GM23338 (cell line): ENCODE results near the gene SAFB2. TPM values are rescaled to one million over a fixed set of nuclear protein-coding genes. Genes with fewer than 3 reads are reported as not detected.

Experiments
- ATAC-seq: fragments of 200-7000 bp; cut with Tn5 transposase; 3 replicates; pipeline ENCODE4 v1.9.1; 2020
- DNase-seq: peaks from one replicate; pipeline ENCODE4 v3.0.0-alpha.2; 2015; ENCODE audit warnings: low spot score
- H2AFZ ChIP-seq: fragments of 200-600 bp; sonication (generic); 2 replicates; pipeline ENCODE4 v1.8.0; 2016; ENCODE audit warnings: antibody characterized with exemption, mild to moderate bottlenecking, moderate library complexity
- H3F3A ChIP-seq: fragments of 200-600 bp; sonication (generic); replicated peaks from 2 replicates; pipeline ENCODE4 v1.8.0; 2017; ENCODE audit warnings: antibody characterized with exemption, mixed run types, low read depth
- H3K27ac ChIP-seq: fragments of 200-600 bp; sonication (generic); 2 replicates; pipeline ENCODE4 v1.6.1; 2016; ENCODE audit warnings: low read depth
- H3K27me3 ChIP-seq: fragments of 200-600 bp; sonication (generic); 2 replicates; pipeline ENCODE4 v1.8.0; 2016; ENCODE audit warnings: mild to moderate bottlenecking, mixed run types, moderate library complexity; ENCODE audit not compliant: insufficient read depth
- H3K36me3 ChIP-seq: fragments of 200-600 bp; sonication (generic); 2 replicates; pipeline ENCODE4 v1.8.0; 2016; ENCODE audit warnings: mild to moderate bottlenecking; ENCODE audit not compliant: insufficient read depth
- H3K4me1 ChIP-seq: fragments of 200-600 bp; sonication (generic); 2 replicates; pipeline ENCODE4 v1.8.0; 2016; ENCODE audit warnings: mild to moderate bottlenecking, moderate library complexity; ENCODE audit not compliant: insufficient read depth
- H3K4me2 ChIP-seq: fragments of 200-600 bp; sonication (generic); 2 replicates; pipeline ENCODE4 v1.7.1; 2017; ENCODE audit warnings: mixed run types
- H3K4me3 ChIP-seq: fragments of 200-600 bp; sonication (generic); 2 replicates; pipeline ENCODE4 v1.6.1; 2016; ENCODE audit warnings: mixed run types
- H3K79me2 ChIP-seq: fragments of 200-600 bp; sonication (generic); replicated peaks from 2 replicates; pipeline ENCODE4 v1.8.0; 2017; ENCODE audit warnings: mild to moderate bottlenecking; ENCODE audit not compliant: insufficient read depth
- H3K9me2 ChIP-seq: fragments of 200-600 bp; sonication (generic); 2 replicates; pipeline ENCODE4 v1.8.0; 2017; ENCODE audit not compliant: insufficient read depth
- H4K20me1 ChIP-seq: fragments of 200-600 bp; sonication (generic); replicated peaks from 2 replicates; pipeline ENCODE4 v1.8.0; 2017; ENCODE audit warnings: mild to moderate bottlenecking; ENCODE audit not compliant: insufficient read depth
- H3K27ac Mint-ChIP-seq: 2 replicates; pipeline ENCODE4 v1.8.0; 2020; ENCODE audit warnings: inconsistent platforms, mild to moderate bottlenecking, moderate library complexity, mixed read lengths
- H3K27me3 Mint-ChIP-seq: 3 replicates; pipeline ENCODE4 v1.8.0; 2022; ENCODE audit warnings: low read depth, mild to moderate bottlenecking, moderate library complexity, mixed read lengths, inconsistent platforms; ENCODE audit not compliant: insufficient read depth, poor library complexity
- H3K36me3 Mint-ChIP-seq: 3 replicates; pipeline ENCODE4 v1.8.0; 2021; ENCODE audit warnings: low read depth, mild to moderate bottlenecking, inconsistent platforms, moderate library complexity, mixed read lengths
- H3K4me1 Mint-ChIP-seq: 3 replicates; pipeline ENCODE4 v1.8.0; 2020; ENCODE audit warnings: mild to moderate bottlenecking, inconsistent platforms, mixed read lengths
- H3K4me3 Mint-ChIP-seq: 3 replicates; pipeline ENCODE4 v1.8.0; 2021; ENCODE audit warnings: moderate library complexity, mild to moderate bottlenecking, inconsistent platforms, mixed read lengths
- H3K9me3 Mint-ChIP-seq: 3 replicates; pipeline ENCODE4 v1.8.0; 2020; ENCODE audit warnings: moderate library complexity, mild to moderate bottlenecking, inconsistent platforms, mixed read lengths
- CREB1 ChIP-seq: fragments of 250-450 bp; sonication (Bioruptor Pico); IDR thresholded peaks from 2 replicates; pipeline ENCODE4 v1.5.0; 2020; ENCODE audit warnings: low read depth, mild to moderate bottlenecking, moderate library complexity
- NANOG ChIP-seq: IDR thresholded peaks from 2 replicates; pipeline ENCODE4 v1.6.1; 2016; ENCODE audit warnings: antibody characterized with exemption, borderline replicate concordance
- POLR2AphosphoS5 ChIP-seq: IDR thresholded peaks from 2 replicates; pipeline ENCODE4 v1.6.1; 2016; ENCODE audit warnings: antibody characterized with exemption, low read depth
- STAT1 ChIP-seq: IDR thresholded peaks from one replicate; pipeline ENCODE4 v1.6.1; 2016; ENCODE audit warnings: antibody characterized with exemption; ENCODE audit not compliant: unreplicated experiment
- ZNF114 ChIP-seq: fragments of 250-450 bp; sonication (Bioruptor Pico); IDR thresholded peaks from 2 replicates; pipeline ENCODE4 v1.5.0; 2020; ENCODE audit warnings: mild to moderate bottlenecking, moderate library complexity
- long read RNA-seq: library from polyadenylated mRNA; unstranded; transcript quantifications from one replicate; pipeline ENCODE4 v2.0.0, GENCODE V29; 2020; ENCODE audit not compliant: unreplicated experiment
- polyA plus RNA-seq: library from polyadenylated mRNA; unstranded; fragments of >200 nt; fragmentation: Nextera tagmentation; extraction: Ambion mirVana; gene quantifications from 2 replicates; pipeline ENCODE4 v1.2.1, GENCODE V29; 2016
- total RNA-seq: library from RNA; depleted of rRNA; stranded (reverse); fragments of >200 nt; shearing (Covaris generic); gene quantifications from 2 replicates; pipeline ENCODE4 v1.2.3, GENCODE V29; 2014; rRNA removed
- TF ChIP-seq, protein P1 (sequence below): IDR thresholded peaks from 2 replicates; pipeline ENCODE4 v1.6.1; 2016; ENCODE audit warnings: antibody characterized with exemption
- TF ChIP-seq, protein P2 (sequence below), 2 experiments: fragments of 200-600 bp in 1 of 2; sonication (generic) in 1 of 2; conservative IDR thresholded peaks; 2 replicates each; pipeline versions ENCODE4 v1.5.1 to v1.6.1; 2016 to 2017; ENCODE audit warnings: antibody characterized with exemption in 2 of 2, low read depth in 2 of 2, mild to moderate bottlenecking in 2 of 2, moderate library complexity in 1 of 2
- TF ChIP-seq, protein P3 (sequence below): IDR thresholded peaks from one replicate; pipeline ENCODE4 v1.6.1; 2018; ENCODE audit warnings: antibody characterized with exemption; ENCODE audit not compliant: unreplicated experiment

SAFB2 gene
- 29.6 and 37.7 TPM in 2 replicates for total RNA-seq
- polyA plus RNA-seq = 102 and 110 TPM in 2 replicates
- long read RNA-seq, partial matches to known transcripts = 13 of 18 reads
- long read RNA-seq, other reads (novel, unspliced or antisense) = 4 of 18 reads

DNA sequence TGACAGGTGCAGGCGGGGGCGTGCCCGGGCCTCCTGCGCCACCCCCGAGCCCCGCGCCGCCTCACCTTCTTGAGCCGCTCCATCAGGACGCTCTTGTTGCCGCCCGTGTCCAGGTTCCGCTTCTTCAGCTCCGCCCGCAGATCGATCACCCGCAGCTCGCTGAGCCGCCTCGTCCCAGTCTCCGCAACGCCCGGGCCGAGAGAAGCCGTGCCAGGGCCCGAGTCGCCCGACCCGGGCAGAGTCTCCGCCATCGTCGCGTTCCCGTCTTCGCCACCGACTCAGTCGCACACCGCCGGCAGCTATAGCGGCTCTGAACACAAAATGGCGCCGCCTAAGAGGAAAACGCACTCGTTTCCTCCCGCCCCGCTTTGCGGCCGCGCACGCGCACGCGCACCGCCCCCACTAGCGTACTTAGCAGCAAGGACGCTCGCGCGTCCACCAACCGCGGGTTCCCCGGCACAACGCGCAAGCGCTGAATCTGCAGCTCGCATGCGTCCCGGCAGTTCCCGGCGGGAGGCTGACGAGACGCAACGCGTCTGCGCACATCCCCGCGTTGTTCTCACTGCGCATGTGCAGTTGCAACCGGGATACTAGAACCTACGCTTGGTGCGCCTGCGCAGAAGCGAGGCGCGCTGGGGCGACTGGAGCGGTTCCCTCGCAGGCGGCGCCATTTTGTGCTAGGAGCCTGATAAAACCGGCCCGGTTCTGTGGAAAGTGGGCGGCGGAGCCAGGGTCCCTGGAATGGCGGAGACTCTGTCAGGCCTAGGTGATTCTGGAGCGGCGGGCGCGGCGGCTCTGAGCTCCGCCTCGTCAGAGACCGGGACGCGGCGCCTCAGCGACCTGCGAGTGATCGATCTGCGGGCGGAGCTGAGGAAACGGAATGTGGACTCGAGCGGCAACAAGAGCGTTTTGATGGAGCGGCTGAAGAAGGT, at the start of gene SAFB2, which contains the start of gene SAFB:
Gene SAFB2 (minus strand): TSS at position 312 of the 932 bp plus-strand sequence. CDS start 61 bp downstream, at position 251.
Gene SAFB (plus strand): TSS at position 619 of the 932 bp plus-strand sequence. CDS start 123 bp downstream, at position 742.
- peaks cover 94% of the 10 kb centered on the region for H3K79me2 ChIP-seq
- no peaks in the 10 kb centered on the region for H3K27me3 ChIP-seq
- ATAC-seq = peak; percentile 85
- H2AFZ ChIP-seq = peak within 1 kb of the TSS; percentile 78; the same call in 1 of the 2 replicates
- peak; percentile 99 for DNase-seq
- H3K4me1 Mint-ChIP-seq = peaks cover 38% of the 10 kb centered on the region
- H3K9me2 ChIP-seq = no peaks in the 10 kb centered on the region
- peak within 1 kb of the TSS; percentile 97 for H3K27ac ChIP-seq
- H3K27ac Mint-ChIP-seq = peak within 1 kb of the TSS; percentile 100
- H3K4me2 ChIP-seq = peak within 1 kb of the TSS; percentile 95
- peaks cover 20% of the 10 kb centered on the region for H3K4me1 ChIP-seq
- peaks cover 45% of the 10 kb centered on the region for H3K36me3 ChIP-seq
- H3K36me3 Mint-ChIP-seq = peaks cover 74% of the 10 kb centered on the region
- H3K9me3 Mint-ChIP-seq = peaks cover 5% of the 10 kb centered on the region
- peak; percentile 93 for TF ChIP-seq POLR2AphosphoS5
- TF ChIP-seq, protein P1, sequence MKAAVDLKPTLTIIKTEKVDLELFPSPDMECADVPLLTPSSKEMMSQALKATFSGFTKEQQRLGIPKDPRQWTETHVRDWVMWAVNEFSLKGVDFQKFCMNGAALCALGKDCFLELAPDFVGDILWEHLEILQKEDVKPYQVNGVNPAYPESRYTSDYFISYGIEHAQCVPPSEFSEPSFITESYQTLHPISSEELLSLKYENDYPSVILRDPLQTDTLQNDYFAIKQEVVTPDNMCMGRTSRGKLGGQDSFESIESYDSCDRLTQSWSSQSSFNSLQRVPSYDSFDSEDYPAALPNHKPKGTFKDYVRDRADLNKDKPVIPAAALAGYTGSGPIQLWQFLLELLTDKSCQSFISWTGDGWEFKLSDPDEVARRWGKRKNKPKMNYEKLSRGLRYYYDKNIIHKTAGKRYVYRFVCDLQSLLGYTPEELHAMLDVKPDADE = peak; percentile 58
- TF ChIP-seq, protein P2, sequence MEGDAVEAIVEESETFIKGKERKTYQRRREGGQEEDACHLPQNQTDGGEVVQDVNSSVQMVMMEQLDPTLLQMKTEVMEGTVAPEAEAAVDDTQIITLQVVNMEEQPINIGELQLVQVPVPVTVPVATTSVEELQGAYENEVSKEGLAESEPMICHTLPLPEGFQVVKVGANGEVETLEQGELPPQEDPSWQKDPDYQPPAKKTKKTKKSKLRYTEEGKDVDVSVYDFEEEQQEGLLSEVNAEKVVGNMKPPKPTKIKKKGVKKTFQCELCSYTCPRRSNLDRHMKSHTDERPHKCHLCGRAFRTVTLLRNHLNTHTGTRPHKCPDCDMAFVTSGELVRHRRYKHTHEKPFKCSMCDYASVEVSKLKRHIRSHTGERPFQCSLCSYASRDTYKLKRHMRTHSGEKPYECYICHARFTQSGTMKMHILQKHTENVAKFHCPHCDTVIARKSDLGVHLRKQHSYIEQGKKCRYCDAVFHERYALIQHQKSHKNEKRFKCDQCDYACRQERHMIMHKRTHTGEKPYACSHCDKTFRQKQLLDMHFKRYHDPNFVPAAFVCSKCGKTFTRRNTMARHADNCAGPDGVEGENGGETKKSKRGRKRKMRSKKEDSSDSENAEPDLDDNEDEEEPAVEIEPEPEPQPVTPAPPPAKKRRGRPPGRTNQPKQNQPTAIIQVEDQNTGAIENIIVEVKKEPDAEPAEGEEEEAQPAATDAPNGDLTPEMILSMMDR (conservative IDR thresholded peaks at IDR 0.05; ENCODE audit: low read depth in 2 of 2) = no peak
- TF ChIP-seq CREB1 (CRISPR knock-in tag) = peak; percentile 61
- peaks cover 66% of the 10 kb centered on the region for H4K20me1 ChIP-seq
- H3K4me3 ChIP-seq = peak within 1 kb of the TSS; percentile 98
- peaks cover 17% of the 10 kb centered on the region; the same call in 1 of the 2 replicates for H3F3A ChIP-seq
- peak within 1 kb of the TSS; percentile 100 for H3K4me3 Mint-ChIP-seq
- H3K27me3 Mint-ChIP-seq = peaks cover 12% of the 10 kb centered on the region

DNA sequence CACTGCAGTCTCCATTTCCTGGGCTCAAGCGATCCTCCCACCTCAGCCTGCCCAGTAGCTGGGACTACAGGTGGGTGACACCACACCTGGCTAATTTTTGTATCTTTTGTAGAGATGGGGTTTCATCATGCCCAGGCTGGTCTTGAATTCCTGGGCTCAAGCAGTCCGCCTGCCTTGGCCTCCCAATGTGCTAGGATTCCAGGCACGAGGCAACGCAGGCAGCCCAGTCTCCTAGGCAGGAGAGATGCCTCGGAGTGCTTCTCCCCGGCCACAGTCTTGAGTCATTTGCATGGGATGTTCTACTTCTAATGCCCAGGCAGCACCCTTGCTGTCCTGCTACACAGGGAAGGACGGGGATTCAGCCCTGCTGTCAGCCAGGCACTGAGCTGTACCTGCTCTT, 49.0 kb upstream of the SAFB2 start:
- peaks cover 10% of the 10 kb centered on the region; the same call in 1 of the 2 replicates for H3K36me3 ChIP-seq
- no peak overlapping the region for H3K4me3 ChIP-seq
- Mint-ChIP-seq H3K4me1 (peaks cover 13% of the 10 kb centered on the region), H3K36me3 (peaks cover 48% of the 10 kb centered on the region), H3K4me3 (no peak overlapping the region), H3K27ac (no peak overlapping the region), H3K9me3 (no peaks in the 10 kb centered on the region), H3K27me3 (peaks cover 26% of the 10 kb centered on the region)
- ATAC-seq (no peak), DNase-seq (no peak)
- no peaks in the 10 kb centered on the region for H3K9me2 ChIP-seq
- H3F3A ChIP-seq = 0 out of 2 replicates have a peak, but pooled peaks cover 3% of the 10 kb centered on the region
- H4K20me1 ChIP-seq = peaks cover 3% of the 10 kb centered on the region
- no peak overlapping the region for H3K27ac ChIP-seq
- no peaks in the 10 kb centered on the region for H3K27me3 ChIP-seq
- H3K4me1 ChIP-seq = 0 out of 2 replicates have a peak, but pooled peaks cover 3% of the 10 kb centered on the region
- H3K4me2 ChIP-seq = no peak overlapping the region
- no peaks in the 10 kb centered on the region for H3K79me2 ChIP-seq
- H2AFZ ChIP-seq = no peak overlapping the region
- TF ChIP-seq, protein P2 (conservative IDR thresholded peaks at IDR 0.05; ENCODE audit: low read depth in 2 of 2) = no peak
- TF ChIP-seq, protein P1 = no peak
- TF ChIP-seq ZNF114 (CRISPR knock-in tag) (no peak), POLR2AphosphoS5 (no peak), STAT1 (no peak), NANOG (no peak)
- TF ChIP-seq, protein P3, sequence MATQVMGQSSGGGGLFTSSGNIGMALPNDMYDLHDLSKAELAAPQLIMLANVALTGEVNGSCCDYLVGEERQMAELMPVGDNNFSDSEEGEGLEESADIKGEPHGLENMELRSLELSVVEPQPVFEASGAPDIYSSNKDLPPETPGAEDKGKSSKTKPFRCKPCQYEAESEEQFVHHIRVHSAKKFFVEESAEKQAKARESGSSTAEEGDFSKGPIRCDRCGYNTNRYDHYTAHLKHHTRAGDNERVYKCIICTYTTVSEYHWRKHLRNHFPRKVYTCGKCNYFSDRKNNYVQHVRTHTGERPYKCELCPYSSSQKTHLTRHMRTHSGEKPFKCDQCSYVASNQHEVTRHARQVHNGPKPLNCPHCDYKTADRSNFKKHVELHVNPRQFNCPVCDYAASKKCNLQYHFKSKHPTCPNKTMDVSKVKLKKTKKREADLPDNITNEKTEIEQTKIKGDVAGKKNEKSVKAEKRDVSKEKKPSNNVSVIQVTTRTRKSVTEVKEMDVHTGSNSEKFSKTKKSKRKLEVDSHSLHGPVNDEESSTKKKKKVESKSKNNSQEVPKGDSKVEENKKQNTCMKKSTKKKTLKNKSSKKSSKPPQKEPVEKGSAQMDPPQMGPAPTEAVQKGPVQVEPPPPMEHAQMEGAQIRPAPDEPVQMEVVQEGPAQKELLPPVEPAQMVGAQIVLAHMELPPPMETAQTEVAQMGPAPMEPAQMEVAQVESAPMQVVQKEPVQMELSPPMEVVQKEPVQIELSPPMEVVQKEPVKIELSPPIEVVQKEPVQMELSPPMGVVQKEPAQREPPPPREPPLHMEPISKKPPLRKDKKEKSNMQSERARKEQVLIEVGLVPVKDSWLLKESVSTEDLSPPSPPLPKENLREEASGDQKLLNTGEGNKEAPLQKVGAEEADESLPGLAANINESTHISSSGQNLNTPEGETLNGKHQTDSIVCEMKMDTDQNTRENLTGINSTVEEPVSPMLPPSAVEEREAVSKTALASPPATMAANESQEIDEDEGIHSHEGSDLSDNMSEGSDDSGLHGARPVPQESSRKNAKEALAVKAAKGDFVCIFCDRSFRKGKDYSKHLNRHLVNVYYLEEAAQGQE = no peak
